ENCODE results near the gene DST. TPM values are rescaled to one million over a fixed set of nuclear protein-coding genes. Genes with fewer than 3 reads are reported as not detected.

The DST gene
- total RNA-seq, 2 experiments from 2014 or later = 5.7 to 5.9 TPM

GRCh38 chr6:56479381-56479780, 163.3 kb downstream of the DST start:
- no peaks in the 10 kb centered on the region for H3K9me3 Mint-ChIP-seq
- no peaks in the 10 kb centered on the region for H3K27me3 Mint-ChIP-seq
- ChIA-PET POLR2A (no interaction called here), CTCF (no interaction called here)
- no peak for TF ChIP-seq CTCF (IDR thresholded peaks at IDR 0.05)
- no peaks in the 10 kb centered on the region for H3K4me1 ChIP-seq (ENCODE audit: insufficient read depth, low read length)
- H3K27me3 ChIP-seq (ENCODE audit: control insufficient read depth in 1 of 2, insufficient read depth in 2 of 2, low read length in 2 of 2) = no peaks in the 10 kb centered on the region
- no peaks in the 10 kb centered on the region for H3K9me3 ChIP-seq (ENCODE audit: control insufficient read depth in 1 of 2, insufficient read depth in 1 of 2, low read length in 2 of 2)
- intact Hi-C loops (cut with DNase I, micrococcal nuclease) = no loop called here
- no peak overlapping the region for H3K4me3 Mint-ChIP-seq
- no peaks in the 10 kb centered on the region for H3K4me1 Mint-ChIP-seq (ENCODE audit: low read depth)
- no peak overlapping the region for H3K27ac Mint-ChIP-seq
- no peak overlapping the region for H3K4me3 ChIP-seq (ENCODE audit: low read length)
- H3K36me3 ChIP-seq (ENCODE audit: insufficient read depth, low read length) = no peaks in the 10 kb centered on the region
- ATAC-seq (ENCODE audit: poor library complexity) (no peak), DNase-seq (no peak)
- H3K27ac ChIP-seq (ENCODE audit: low read depth in 1 of 2, low read length in 2 of 2) = no peak overlapping the region
- no peaks in the 10 kb centered on the region for H3K36me3 Mint-ChIP-seq (ENCODE audit: low read depth)

GRCh38 chr6:56478202-56478601, 164.5 kb downstream of the DST start:
- H3K4me3 ChIP-seq (ENCODE audit: low read length) = no peak overlapping the region
- no peak overlapping the region for H3K27ac ChIP-seq (ENCODE audit: low read depth in 1 of 2, low read length in 2 of 2)
- no peak for ATAC-seq (ENCODE audit: poor library complexity)
- H3K9me3 ChIP-seq (ENCODE audit: control insufficient read depth in 1 of 2, insufficient read depth in 1 of 2, low read length in 2 of 2) = no peaks in the 10 kb centered on the region
- no peaks in the 10 kb centered on the region for H3K9me3 Mint-ChIP-seq
- no peaks in the 10 kb centered on the region for H3K36me3 Mint-ChIP-seq (ENCODE audit: low read depth)
- ChIA-PET CTCF (no interaction called here), POLR2A (no interaction called here)
- no peak for TF ChIP-seq CTCF (IDR thresholded peaks at IDR 0.05)
- no peaks in the 10 kb centered on the region for H3K27me3 Mint-ChIP-seq
- DNase-seq = no peak
- H3K27ac Mint-ChIP-seq = no peak overlapping the region
- H3K4me1 Mint-ChIP-seq (ENCODE audit: low read depth) = no peaks in the 10 kb centered on the region
- no peaks in the 10 kb centered on the region for H3K27me3 ChIP-seq (ENCODE audit: control insufficient read depth in 1 of 2, insufficient read depth in 2 of 2, low read length in 2 of 2)
- intact Hi-C loops (cut with DNase I, micrococcal nuclease) = no loop called here
- no peaks in the 10 kb centered on the region for H3K36me3 ChIP-seq (ENCODE audit: insufficient read depth, low read length)
- H3K4me3 Mint-ChIP-seq = no peak overlapping the region
- no peaks in the 10 kb centered on the region for H3K4me1 ChIP-seq (ENCODE audit: insufficient read depth, low read length)

GRCh38 chr6:56477241-56477640, 165.4 kb downstream of the DST start:
- Histone ChIP-seq H3K4me1 (ENCODE audit: insufficient read depth, low read length) (no peaks in the 10 kb centered on the region), H3K9me3 (ENCODE audit: control insufficient read depth in 1 of 2, insufficient read depth in 1 of 2, low read length in 2 of 2) (no peaks in the 10 kb centered on the region), H3K4me3 (ENCODE audit: low read length) (no peak overlapping the region), H3K27me3 (ENCODE audit: control insufficient read depth in 1 of 2, insufficient read depth in 2 of 2, low read length in 2 of 2) (no peaks in the 10 kb centered on the region), H3K27ac (ENCODE audit: low read depth in 1 of 2, low read length in 2 of 2) (no peak overlapping the region), H3K36me3 (ENCODE audit: insufficient read depth, low read length) (no peaks in the 10 kb centered on the region)
- intact Hi-C loops (cut with DNase I, micrococcal nuclease) = no loop called here
- ATAC-seq (ENCODE audit: poor library complexity) (no peak), DNase-seq (no peak)
- Mint-ChIP-seq H3K9me3 (no peaks in the 10 kb centered on the region), H3K4me3 (no peak overlapping the region), H3K36me3 (ENCODE audit: low read depth) (no peaks in the 10 kb centered on the region), H3K4me1 (ENCODE audit: low read depth) (no peaks in the 10 kb centered on the region), H3K27ac (no peak overlapping the region), H3K27me3 (no peaks in the 10 kb centered on the region)
- POLR2A ChIA-PET = interaction anchor here (1.3 kb wide), 1 partner anchor 65 kb away, joined by 4 read pairs; no protein-coding TSS in a partner anchor
- no peak for TF ChIP-seq CTCF (IDR thresholded peaks at IDR 0.05)
- CTCF ChIA-PET = no interaction called here

All from CD4-positive, alpha-beta T cell (primary cell).